Measurements from ENCODE around the gene C2CD4D.

Gene C2CD4D

GRCh38 chr1:151831256-151831591 lies 8.4 kb downstream of the C2CD4D start:
- DNase-seq (ENCODE audit: low spot score): no peak
- in situ Hi-C loops (cut with MboI; ENCODE audit: low pct_unique_long_range_greater_than_20kb, low sequenced_read_pairs, unreplicated experiment): no loop called here
- no peak for TF ChIP-seq CTCF (IDR thresholded peaks at IDR 0.05; ENCODE audit: extremely low read depth, insufficient read depth, missing control alignments)

- TF ChIP-seq CTCF (IDR thresholded peaks at IDR 0.05; ENCODE audit: extremely low read depth, insufficient read depth, missing control alignments): no peak
- DNase-seq (ENCODE audit: low spot score): no peak
- in situ Hi-C loops (cut with MboI; ENCODE audit: low pct_unique_long_range_greater_than_20kb, low sequenced_read_pairs, unreplicated experiment): no loop called here
These were observed 9.6 kb downstream of the C2CD4D start for GRCh38 chr1:151830055-151830454.

- in situ Hi-C loops (cut with MboI; ENCODE audit: low pct_unique_long_range_greater_than_20kb, low sequenced_read_pairs, unreplicated experiment): no loop called here
- no peak for DNase-seq (ENCODE audit: low spot score)
These were observed 10.1 kb downstream of the C2CD4D start for GRCh38 chr1:151829352-151830046.

GRCh38 chr1:151828921-151829320 lies 10.7 kb downstream of the C2CD4D start:
- TF ChIP-seq CTCF (IDR thresholded peaks at IDR 0.05; ENCODE audit: extremely low read depth, insufficient read depth, missing control alignments): no peak
- no peak for DNase-seq (ENCODE audit: low spot score)
- in situ Hi-C loops (cut with MboI; ENCODE audit: low pct_unique_long_range_greater_than_20kb, low sequenced_read_pairs, unreplicated experiment): no loop called here

More at GRCh38 chr1:151829352-151830046, 10.1 kb downstream of the C2CD4D start:
- TF ChIP-seq CTCF (IDR thresholded peaks at IDR 0.05; ENCODE audit: extremely low read depth, insufficient read depth, missing control alignments): no peak

- in situ Hi-C loops (cut with MboI; ENCODE audit: low pct_unique_long_range_greater_than_20kb, low sequenced_read_pairs, unreplicated experiment): no loop called here
- no peak for DNase-seq (ENCODE audit: low spot score)
- no peak for TF ChIP-seq CTCF (IDR thresholded peaks at IDR 0.05; ENCODE audit: extremely low read depth, insufficient read depth, missing control alignments)
These were observed 11.8 kb downstream of the C2CD4D start for GRCh38 chr1:151827853-151828252.

GRCh38 chr1:151825751-151826660 lies 13.6 kb downstream of the C2CD4D start:
- no peak for DNase-seq (ENCODE audit: low spot score)
- TF ChIP-seq CTCF (IDR thresholded peaks at IDR 0.05; ENCODE audit: extremely low read depth, insufficient read depth, missing control alignments): no peak
- in situ Hi-C loops (cut with MboI; ENCODE audit: low pct_unique_long_range_greater_than_20kb, low sequenced_read_pairs, unreplicated experiment): no loop called here
